Cardiac muscle cell (in vitro differentiated cells and primary cell): ENCODE results near the gene EHMT1. TPM values are rescaled to one million over a fixed set of nuclear protein-coding genes. Genes with fewer than 3 reads are reported as not detected.

Experiments used
- DNase-seq, 2 donors: peaks; one replicate each; pipeline versions ENCODE4 v3.0.0 to v3.0.0-alpha.2; 2010 to 2017; ENCODE audit warnings: low read depth in 1 of 2, low spot score in 1 of 2
- H3K27ac ChIP-seq: fragments of 200-600 bp; sonication (generic); 2 replicates; pipeline ENCODE4 v1.5.1; 2016
- H3K27me3 ChIP-seq: fragments of 200-600 bp; sonication (generic); 2 replicates; pipeline ENCODE4 v1.6.0; 2016; ENCODE audit warnings: control low read depth
- H3K36me3 ChIP-seq: fragments of 200-600 bp; sonication (generic); 2 replicates; pipeline ENCODE4 v1.5.1; 2016; ENCODE audit warnings: control low read depth
- H3K4me1 ChIP-seq: fragments of 200-600 bp; sonication (generic); 2 replicates; pipeline ENCODE4 v1.8.1; 2017; ENCODE audit warnings: low read depth, mild to moderate bottlenecking, mixed run types
- H3K4me3 ChIP-seq: fragments of 200-600 bp; sonication (generic); 2 replicates; pipeline ENCODE4 v1.5.1; 2016; ENCODE audit warnings: mild to moderate bottlenecking
- H3K9me3 ChIP-seq: fragments of 200-600 bp; sonication (generic); 2 replicates; pipeline ENCODE4 v1.5.1; 2017; ENCODE audit warnings: low read depth, mild to moderate bottlenecking, control low read depth
- polyA plus RNA-seq: library from polyadenylated mRNA; unstranded; fragments of >200 nt; fragmentation: Nextera tagmentation; extraction: Ambion mirVana; gene quantifications from 2 replicates; pipeline ENCODE4 v1.2.1, GENCODE V29; 2016
- total RNA-seq: library from RNA; depleted of rRNA; stranded (reverse); fragments of >200 nt; gene quantifications from 2 replicates; pipeline ENCODE4 v1.2.3, GENCODE V29; 2016
- TF ChIP-seq, protein P1 (sequence below): IDR thresholded peaks from 2 replicates; pipeline ENCODE4 v1.5.1; 2012; ENCODE audit warnings: low read depth, mild to moderate bottlenecking, low read length

The EHMT1 gene
- total and polyA plus RNA-seq, 2 experiments from 2014 or later = 55.5 to 93.8 TPM

DNA sequence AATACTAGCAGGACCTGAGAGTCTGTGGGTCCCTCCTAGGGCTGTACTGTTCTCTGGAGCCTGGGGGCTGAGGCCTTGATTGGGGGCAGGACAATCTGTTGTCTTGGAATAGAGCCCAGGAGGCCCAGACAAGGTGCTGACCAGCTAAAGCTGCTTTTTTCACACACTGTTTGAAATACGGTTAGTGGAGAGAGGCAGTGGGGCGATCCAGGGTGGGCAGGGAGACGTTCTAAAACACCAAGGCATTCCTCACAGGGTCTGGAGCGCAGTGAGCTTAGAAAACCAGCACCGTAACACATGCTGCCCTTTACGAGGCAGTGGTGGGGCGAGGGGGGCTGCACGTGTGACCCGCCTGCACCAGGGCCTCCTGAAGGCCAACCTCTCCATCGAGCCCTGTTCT lies 55.1 kb downstream of the EHMT1 start:
- H3K9me3 ChIP-seq = no peaks in the 10 kb centered on the region
- H3K27ac ChIP-seq = peak overlapping the region; percentile 74
- TF ChIP-seq, protein P1, sequence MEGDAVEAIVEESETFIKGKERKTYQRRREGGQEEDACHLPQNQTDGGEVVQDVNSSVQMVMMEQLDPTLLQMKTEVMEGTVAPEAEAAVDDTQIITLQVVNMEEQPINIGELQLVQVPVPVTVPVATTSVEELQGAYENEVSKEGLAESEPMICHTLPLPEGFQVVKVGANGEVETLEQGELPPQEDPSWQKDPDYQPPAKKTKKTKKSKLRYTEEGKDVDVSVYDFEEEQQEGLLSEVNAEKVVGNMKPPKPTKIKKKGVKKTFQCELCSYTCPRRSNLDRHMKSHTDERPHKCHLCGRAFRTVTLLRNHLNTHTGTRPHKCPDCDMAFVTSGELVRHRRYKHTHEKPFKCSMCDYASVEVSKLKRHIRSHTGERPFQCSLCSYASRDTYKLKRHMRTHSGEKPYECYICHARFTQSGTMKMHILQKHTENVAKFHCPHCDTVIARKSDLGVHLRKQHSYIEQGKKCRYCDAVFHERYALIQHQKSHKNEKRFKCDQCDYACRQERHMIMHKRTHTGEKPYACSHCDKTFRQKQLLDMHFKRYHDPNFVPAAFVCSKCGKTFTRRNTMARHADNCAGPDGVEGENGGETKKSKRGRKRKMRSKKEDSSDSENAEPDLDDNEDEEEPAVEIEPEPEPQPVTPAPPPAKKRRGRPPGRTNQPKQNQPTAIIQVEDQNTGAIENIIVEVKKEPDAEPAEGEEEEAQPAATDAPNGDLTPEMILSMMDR = no peak
- H3K4me3 ChIP-seq = no peak overlapping the region
- H3K27me3 ChIP-seq = no peaks in the 10 kb centered on the region
- DNase-seq = peak; percentile 34 to 37
- peaks cover 29% of the 10 kb centered on the region for H3K4me1 ChIP-seq
- H3K36me3 ChIP-seq = no peaks in the 10 kb centered on the region

DNA sequence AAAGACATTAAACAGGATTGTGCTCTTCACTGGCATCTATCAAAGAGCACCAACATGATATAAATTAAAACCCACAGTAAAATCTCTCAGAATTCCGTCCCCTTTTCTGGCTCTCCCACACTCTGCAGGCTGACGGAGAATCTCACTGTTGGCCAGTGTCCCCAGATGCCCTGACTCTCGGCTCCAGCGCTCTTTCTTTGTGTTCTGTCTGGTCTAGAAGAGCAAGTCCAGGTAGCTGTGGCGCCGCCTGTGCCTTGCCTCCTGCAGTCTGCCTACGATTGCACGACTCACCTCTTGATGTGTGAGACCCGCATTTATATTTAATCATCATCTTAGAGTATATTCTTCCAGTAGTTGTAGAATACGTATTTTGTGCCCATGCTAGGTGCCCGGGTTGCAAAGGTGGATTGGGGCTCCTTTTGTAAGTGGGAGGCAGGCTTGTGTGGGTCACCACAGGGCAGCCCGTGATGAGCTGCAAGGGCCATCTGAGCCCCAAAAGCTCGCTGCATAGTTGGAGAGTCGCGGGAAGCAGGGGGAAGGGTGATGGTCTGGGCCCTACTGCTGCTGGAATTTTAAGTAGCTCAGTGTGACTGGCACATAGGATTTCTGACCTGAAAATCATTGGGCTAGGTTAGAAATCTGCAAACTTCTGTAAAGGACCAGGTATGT lies 55.6 kb downstream of the EHMT1 start:
- DNase-seq = peak in 1 of 2 donors; percentile 52
- peaks cover 29% of the 10 kb centered on the region for H3K4me1 ChIP-seq
- TF ChIP-seq, protein P1 = no peak
- no peaks in the 10 kb centered on the region for H3K9me3 ChIP-seq
- H3K27me3 ChIP-seq = no peaks in the 10 kb centered on the region
- no peaks in the 10 kb centered on the region for H3K36me3 ChIP-seq
- H3K4me3 ChIP-seq = no peak overlapping the region
- H3K27ac ChIP-seq = peak overlapping the region; percentile 74

DNA sequence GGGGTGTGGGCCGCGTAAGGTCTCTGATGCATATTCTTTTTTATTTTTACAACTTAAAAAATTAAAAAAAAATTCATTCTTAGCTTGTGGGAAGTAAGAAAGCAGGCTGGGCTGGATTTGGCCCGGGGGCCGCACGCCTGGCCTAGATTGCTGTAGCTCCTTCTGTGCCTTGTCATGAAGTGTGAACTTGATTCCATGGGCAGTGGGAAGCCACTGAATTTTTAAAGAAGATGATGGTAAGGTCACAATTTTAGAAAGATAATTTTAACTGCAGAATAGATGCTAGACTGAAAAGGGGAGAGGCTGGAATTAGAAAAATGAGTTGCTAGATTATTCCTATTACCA lies 56.1 kb downstream of the EHMT1 start:
- Histone ChIP-seq H3K27me3 (no peaks in the 10 kb centered on the region), H3K27ac (peak overlapping the region; percentile 74), H3K9me3 (no peaks in the 10 kb centered on the region), H3K4me1 (peaks cover 29% of the 10 kb centered on the region), H3K36me3 (no peaks in the 10 kb centered on the region), H3K4me3 (no peak overlapping the region)
- TF ChIP-seq, protein P1 = no peak
- no peak for DNase-seq

DNA sequence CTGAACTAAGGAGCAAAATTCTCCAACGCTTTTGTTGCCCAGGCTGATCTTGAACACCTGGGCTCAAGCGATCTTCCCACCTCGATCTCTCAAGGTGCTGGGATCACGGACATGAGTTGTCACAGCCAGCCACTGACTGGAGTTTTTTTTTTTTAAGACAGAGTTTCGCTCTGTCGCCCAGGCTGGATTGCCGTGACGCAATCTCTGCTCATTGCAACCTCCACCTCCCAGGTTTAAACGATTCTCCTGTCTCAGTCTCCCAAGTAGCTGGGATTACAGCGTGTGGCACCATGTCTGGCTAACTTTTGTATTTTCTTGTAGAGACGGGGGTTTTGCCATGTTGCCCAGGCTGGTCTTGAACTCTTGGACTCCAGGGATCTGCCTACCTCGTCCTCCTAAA lies 58.2 kb downstream of the EHMT1 start:
- H3K27me3 ChIP-seq = no peaks in the 10 kb centered on the region
- DNase-seq = no peak
- H3K4me1 ChIP-seq = peaks cover 37% of the 10 kb centered on the region
- H3K36me3 ChIP-seq = no peaks in the 10 kb centered on the region
- TF ChIP-seq, protein P1 = no peak
- H3K27ac ChIP-seq = no peak overlapping the region
- H3K4me3 ChIP-seq = no peak overlapping the region
- no peaks in the 10 kb centered on the region for H3K9me3 ChIP-seq

DNA sequence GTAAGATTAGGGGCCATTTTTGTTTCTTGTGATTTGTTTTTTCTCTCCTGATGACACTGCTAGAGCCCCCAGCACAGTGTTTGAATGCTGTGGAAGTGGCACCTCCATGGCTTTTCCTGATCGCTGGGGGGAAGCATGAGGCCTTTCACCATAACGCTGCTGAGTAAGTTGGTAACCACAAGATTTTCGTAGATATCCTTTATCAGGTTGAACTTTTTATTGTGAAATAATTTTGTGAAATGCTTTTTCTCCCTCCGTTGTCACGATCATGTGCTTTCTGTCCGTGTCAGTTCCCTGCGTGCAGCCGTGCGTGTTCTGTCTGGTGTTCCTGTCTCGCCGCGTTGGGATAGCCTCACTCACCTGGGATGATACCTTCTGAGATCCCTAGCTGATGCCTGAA lies 59.4 kb downstream of the EHMT1 start:
- peaks cover 34% of the 10 kb centered on the region for H3K4me1 ChIP-seq
- no peaks in the 10 kb centered on the region for H3K27me3 ChIP-seq
- H3K4me3 ChIP-seq = no peak overlapping the region
- H3K9me3 ChIP-seq = no peaks in the 10 kb centered on the region
- no peaks in the 10 kb centered on the region for H3K36me3 ChIP-seq
- TF ChIP-seq, protein P1 = no peak
- no peak for DNase-seq
- no peak overlapping the region for H3K27ac ChIP-seq

DNA sequence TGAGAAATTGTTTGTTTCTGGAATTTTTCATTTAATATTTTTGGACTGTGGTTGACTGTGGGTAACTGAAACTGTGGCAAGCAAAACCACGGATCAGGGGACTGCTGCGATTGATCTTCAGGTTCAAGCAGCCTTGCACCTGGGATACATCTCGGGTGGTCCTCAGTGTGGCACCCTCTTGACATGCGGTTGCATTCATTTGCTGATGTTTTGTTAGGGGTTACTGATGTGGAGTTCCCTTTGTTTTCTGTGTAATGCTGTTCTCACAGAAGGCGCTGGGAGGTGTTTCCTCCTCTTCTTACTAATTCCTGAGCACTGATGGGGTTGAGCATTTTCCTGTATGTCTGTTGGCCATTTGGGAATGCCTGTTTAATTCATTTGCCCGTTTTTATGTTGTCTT lies 60.4 kb downstream of the EHMT1 start:
- no peaks in the 10 kb centered on the region for H3K27me3 ChIP-seq
- H3K27ac ChIP-seq = no peak overlapping the region
- DNase-seq = no peak
- peaks cover 23% of the 10 kb centered on the region for H3K4me1 ChIP-seq
- no peaks in the 10 kb centered on the region for H3K9me3 ChIP-seq
- no peak overlapping the region for H3K4me3 ChIP-seq
- TF ChIP-seq, protein P1 = no peak
- H3K36me3 ChIP-seq = no peaks in the 10 kb centered on the region
